ENCODE measurements around the gene ATP5ME.
"Not testable (repeated sequence)": the region's sequence is repeated elsewhere in the genome, so short reads cannot be mapped to it uniquely, and the experiment has no call there.

The ATP5ME gene

DNA sequence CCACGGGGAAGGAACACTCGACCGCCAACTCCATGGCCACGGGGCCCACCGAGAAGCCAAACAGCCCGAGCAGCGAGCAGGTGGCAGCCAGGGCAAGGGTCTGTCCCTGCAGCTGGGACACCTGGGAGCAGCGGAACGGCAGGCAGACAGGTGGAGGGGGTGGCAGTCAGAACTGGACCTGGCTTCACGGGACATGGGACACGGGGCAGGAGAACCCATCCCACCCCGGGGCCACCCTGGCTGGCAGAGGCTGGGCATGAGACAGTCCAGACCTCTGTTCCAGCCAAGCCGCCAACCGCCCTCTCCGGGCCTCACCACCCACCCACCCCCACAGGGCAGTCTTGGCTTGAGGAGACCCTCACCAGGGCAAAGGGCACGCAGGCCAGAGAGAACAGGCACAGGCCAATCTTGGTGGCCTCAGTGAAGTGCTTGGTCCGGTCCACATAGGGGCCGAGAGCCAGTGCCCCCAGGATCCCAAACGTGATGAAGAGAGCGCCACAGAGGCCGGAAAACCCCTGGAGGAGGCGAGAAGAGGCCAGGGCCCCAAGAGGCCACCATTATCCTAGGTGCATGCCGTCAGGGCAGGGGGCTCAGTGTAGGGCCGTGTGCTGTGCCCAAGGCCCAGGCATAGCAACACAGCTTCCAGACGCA lies 9.3 kb upstream of the ATP5ME start:
- DNase-seq: no peak

GRCh38 chr4:682490-683172 lies 8.6 kb upstream of the ATP5ME start:
- no peak for DNase-seq

DNA sequence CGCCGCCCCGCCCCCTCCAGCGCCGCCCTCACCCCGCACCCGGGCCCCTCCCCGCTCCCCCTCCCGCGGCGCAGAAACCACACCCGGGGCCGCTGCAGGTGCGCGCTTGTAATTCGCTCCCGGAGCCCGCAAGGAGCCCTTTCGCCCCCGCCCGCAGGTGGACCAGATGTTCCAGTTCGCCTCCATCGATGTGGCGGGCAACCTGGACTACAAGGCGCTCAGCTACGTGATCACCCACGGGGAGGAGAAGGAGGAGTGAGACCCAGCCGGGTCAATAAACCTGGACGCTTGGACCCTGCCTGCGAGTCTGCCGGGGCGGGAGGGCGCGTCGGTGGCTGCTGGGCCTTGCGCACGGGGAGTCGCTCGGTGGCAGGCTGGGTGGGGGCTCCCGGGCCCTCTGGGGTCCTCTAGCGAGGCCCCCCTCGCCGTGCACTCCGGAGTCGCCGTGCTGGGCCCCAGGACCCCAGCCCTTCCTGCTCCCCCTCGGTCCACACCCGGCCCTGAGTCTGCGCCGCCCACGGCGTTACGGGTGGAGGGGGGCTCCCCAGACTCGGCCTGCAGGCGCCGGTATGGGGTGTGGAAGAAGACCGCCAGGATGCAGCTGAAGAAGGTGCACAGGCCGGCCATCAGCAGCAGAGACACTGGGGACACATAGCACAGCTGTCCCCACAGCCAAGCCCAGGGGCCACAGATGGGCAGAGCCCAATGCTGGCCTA lies 7.8 kb upstream of the ATP5ME start:
- DNase-seq: no peak

GRCh38 chr4:680928-681645 lies 7.0 kb upstream of the ATP5ME start:
- DNase-seq: no peak

DNA sequence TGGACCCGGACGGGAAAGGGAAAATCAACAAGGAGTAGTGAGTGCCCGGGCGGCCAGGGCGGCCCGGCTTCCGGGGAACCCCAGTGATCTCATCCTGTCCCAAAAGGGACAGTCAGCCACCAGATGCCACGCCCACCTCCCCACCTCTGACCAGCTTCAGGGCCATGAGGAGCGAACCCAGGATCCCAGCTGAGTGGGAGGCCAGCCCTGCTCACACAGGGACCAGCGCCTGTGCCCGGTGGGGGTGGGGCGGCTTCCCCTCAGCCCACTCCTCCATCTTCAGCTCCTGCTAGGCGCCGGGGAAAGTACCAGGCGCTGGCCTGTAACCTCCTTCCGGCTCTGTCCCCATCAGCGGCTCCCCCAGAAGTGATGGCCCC lies 6.5 kb upstream of the ATP5ME start:
- DNase-seq: no peak

DNA sequence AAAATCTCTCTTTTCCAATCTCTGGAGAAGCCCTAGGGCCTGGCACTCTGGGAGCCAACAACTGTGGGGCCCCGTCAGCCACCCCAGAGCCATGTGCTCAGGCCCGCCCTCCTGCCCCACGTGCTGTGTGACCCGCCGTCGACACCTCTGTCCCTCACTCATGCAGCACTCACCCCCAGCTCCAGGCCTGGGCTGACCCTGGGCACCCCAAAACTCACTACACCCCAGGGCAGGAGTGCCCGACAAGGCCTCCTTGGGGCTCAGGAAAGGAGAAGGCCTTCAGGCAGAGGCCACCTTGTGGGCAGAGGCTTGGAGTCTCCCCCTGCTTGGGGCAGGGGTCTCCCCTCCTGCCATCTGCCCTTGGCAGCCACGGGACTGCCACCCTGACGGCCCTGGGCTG lies 6.0 kb upstream of the ATP5ME start:
- DNase-seq: no peak

DNA sequence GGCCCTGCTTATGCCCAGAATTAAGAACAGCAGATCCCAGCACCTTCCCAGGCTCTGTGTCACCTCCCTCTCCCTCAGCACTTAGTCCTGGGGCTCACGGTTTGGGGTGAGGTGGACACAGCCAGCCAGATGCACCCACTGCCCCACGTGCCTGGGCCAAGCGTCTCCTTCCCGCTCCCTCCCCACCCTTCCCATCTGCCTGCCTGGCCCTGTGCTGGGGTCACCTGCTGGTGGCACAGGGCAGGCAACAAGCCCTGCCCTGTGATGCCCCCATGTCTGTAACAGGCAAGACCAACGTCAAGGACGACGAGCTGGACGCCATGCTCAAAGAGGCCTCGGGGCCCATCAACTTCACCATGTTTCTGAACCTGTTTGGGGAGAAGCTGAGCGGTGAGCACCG lies 5.6 kb upstream of the ATP5ME start:
- DNase-seq: no peak

DNA sequence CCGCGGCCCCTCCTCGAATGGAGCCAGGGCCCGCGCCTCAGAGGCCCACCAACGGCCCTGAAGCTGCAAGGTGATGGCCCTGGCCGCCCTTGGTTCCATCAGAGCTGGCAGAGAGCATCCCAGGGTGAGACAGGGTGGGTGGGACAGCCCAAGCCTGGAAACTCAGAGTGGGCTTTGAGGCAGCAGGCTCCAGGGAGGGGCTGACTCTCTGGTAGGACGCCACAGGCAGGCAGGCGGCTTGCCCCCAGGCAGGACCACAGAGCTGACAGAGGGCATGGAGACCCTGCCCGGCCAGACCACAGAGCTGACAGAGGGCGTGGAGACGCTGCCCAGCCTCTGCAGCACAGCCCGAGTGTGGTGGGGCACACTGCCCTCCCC lies 5.0 kb upstream of the ATP5ME start:
- DNase-seq: no peak

- DNase-seq: no peak
Observed at GRCh38 chr4:678331-679103, 4.4 kb upstream of the ATP5ME start.

- no peak for DNase-seq
Observed at GRCh38 chr4:677431-678293, 3.6 kb upstream of the ATP5ME start.

GRCh38 chr4:676871-677235 lies 2.8 kb upstream of the ATP5ME start:
- DNase-seq: no peak

GRCh38 chr4:675980-676870 lies 2.1 kb upstream of the ATP5ME start:
- no peak for DNase-seq

- DNase-seq: no peak
Observed at GRCh38 chr4:675036-675882, 1.2 kb upstream of the ATP5ME start.

GRCh38 chr4:673349-674091 lies 556 bp downstream of the ATP5ME start:
- no peak for DNase-seq

GRCh38 chr4:671769-672168 lies 2.3 kb downstream of the ATP5ME start:
- DNase-seq: no peak

DNA sequence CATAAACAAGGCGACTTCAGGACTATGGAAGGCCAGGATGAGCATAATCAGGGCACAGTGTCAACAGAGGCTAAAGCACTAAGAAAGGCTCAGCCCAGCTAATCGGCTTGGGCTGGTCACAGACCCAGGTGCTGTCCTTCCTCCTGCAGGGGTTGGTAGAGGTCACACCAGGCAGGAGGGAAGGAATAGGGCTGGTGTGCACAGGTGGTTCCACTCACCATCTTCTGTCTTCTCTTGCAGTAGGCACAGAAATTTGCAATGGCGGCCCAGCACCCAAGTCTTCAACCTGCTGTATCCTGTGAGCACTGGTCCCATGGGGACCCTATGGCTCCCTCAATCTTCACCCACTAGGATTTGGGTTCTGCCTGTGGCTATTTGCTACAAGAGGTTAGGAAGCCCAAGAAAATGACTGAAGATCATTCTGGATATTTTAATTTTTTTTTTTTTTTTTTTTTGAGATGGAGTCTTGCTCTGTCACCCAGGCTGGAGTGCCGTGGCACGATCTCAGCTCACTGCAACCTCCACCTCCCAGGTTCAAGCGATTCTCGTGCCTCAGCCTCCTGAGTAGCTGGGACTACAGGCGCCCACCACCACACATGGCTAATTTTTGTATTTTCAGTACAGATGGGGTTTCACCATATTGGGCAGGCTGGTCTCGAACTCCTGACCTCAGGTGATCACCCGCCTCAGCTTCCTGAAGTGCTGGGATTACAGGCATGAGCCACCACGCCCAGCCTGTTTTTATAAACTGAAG lies 4.1 kb downstream of the ATP5ME start:
- DNase-seq: not testable (repeated sequence)

GRCh38 chr4:668219-668618 lies 5.9 kb downstream of the ATP5ME start:
- DNase-seq: not testable (repeated sequence)

DNA sequence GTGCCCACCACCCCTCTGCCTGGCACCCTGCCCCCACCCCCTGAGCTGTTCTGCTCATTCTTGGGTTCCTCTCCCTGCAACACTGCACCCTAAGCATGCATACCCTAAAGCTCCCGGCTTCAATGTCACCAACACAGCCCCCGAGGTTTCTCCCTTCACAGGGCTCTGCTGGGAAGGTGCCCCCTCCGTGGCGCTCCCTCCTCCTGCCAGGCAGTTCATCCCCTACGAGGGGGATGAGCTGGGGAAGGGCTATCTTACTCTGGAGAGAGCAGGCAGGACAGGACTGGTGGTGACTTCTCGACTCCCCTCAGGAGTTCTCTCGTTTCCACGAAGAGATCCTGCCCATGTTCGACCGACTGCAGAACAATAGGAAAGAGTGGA lies 6.5 kb downstream of the ATP5ME start:
- no peak for DNase-seq
